Hematopoietic multipotent progenitor cell treated with erythropoietin and hydrocortisone succinate and interleukin-3 and kit ligand, for 17 days (in vitro differentiated cells): Measurements from ENCODE around the gene CHST8.
A peak's percentile ranks its signal among the peaks of the same experiment; 100 is the strongest.

Experiments
- DNase-seq: peaks from one replicate; pipeline ENCODE4 v3.0.0-alpha.2; 2015; ENCODE audit warnings: low spot score

Gene CHST8

GRCh38 chr19:33794683-33795369 is 173.1 kb downstream of the CHST8 start:
- DNase-seq, result no peak

GRCh38 chr19:33795370-33796163 is 173.8 kb downstream of the CHST8 start:
- DNase-seq, result peak; percentile 37

- DNase-seq, result no peak
These were observed 174.6 kb downstream of the CHST8 start, which contains the start of gene KCTD15 for GRCh38 chr19:33796164-33796875. Gene KCTD15 (plus strand): TSS chr19:33796870. CDS start chr19:33800455, 3,585 bp downstream.

GRCh38 chr19:33797802-33798671 is 176.3 kb downstream of the CHST8 start:
- DNase-seq, result no peak

GRCh38 chr19:33798681-33799111 is 176.9 kb downstream of the CHST8 start:
- DNase-seq, result no peak

- DNase-seq, result no peak
These were observed 177.7 kb downstream of the CHST8 start for GRCh38 chr19:33799476-33799875.

GRCh38 chr19:33800012-33800680 is 178.4 kb downstream of the CHST8 start:
- DNase-seq, result no peak

- DNase-seq, result no peak
These were observed 179.7 kb downstream of the CHST8 start for GRCh38 chr19:33801411-33801810.

- DNase-seq, result no peak
These were observed 180.2 kb downstream of the CHST8 start for GRCh38 chr19:33802001-33802400.

GRCh38 chr19:33802801-33803200 is 181.0 kb downstream of the CHST8 start:
- DNase-seq, result no peak

GRCh38 chr19:33803383-33803782 is 181.6 kb downstream of the CHST8 start:
- DNase-seq, result no peak

GRCh38 chr19:33804021-33804799 is 182.5 kb downstream of the CHST8 start:
- no peak for DNase-seq

- no peak for DNase-seq
These were observed 183.6 kb downstream of the CHST8 start for GRCh38 chr19:33805313-33805712.

GRCh38 chr19:33805840-33806433 is 184.2 kb downstream of the CHST8 start:
- DNase-seq, result no peak

- no peak for DNase-seq
These were observed 184.7 kb downstream of the CHST8 start for GRCh38 chr19:33806434-33806881.

- no peak for DNase-seq
These were observed 186.6 kb downstream of the CHST8 start for GRCh38 chr19:33808399-33808798.

GRCh38 chr19:33809960-33810359 is 188.2 kb downstream of the CHST8 start:
- DNase-seq, result no peak

- DNase-seq, result no peak
These were observed 189.1 kb downstream of the CHST8 start for GRCh38 chr19:33810821-33811220.

- no peak for DNase-seq
These were observed 189.5 kb downstream of the CHST8 start for GRCh38 chr19:33811246-33811645.
